Epithelial cell of proximal tubule (primary cell): ENCODE measurements around the gene SLC25A42. TPM values are rescaled to one million over a fixed set of nuclear protein-coding genes. Genes with fewer than 3 reads are reported as not detected.
A peak's percentile ranks its signal among the peaks of the same experiment; 100 is the strongest.

ENCODE experiments used
- DNase-seq: peaks from one replicate; pipeline ENCODE4 v3.0.0-alpha.2; 2011; ENCODE audit warnings: low read depth
- H3K4me3 ChIP-seq: 2 replicates; pipeline ENCODE4 v1.5.1; 2011; ENCODE audit warnings: low read depth, mild to moderate bottlenecking, low read length
- CTCF ChIP-seq: conservative IDR thresholded peaks from 2 replicates; pipeline ENCODE4 v1.5.1; 2012; ENCODE audit warnings: low read depth, mild to moderate bottlenecking, low read length
- total RNA-seq: library from RNA; depleted of rRNA; stranded (reverse); fragments of >200 nt; gene quantifications from 2 replicates; pipeline ENCODE4 v1.2.3, GENCODE V29; 2015

Gene SLC25A42
- total RNA-seq, 1 donor from 2014 or later = 2.9 TPM

- DNase-seq = no peak
- no peak overlapping the region for H3K4me3 ChIP-seq
- no peak for TF ChIP-seq CTCF
Observed at GRCh38 chr19:19111967-19112580, 48.3 kb downstream of the SLC25A42 start.

- H3K4me3 ChIP-seq = no peak overlapping the region
- TF ChIP-seq CTCF = peak; percentile 36
- no peak for DNase-seq
Observed at GRCh38 chr19:19113040-19113626, 49.3 kb downstream of the SLC25A42 start.

GRCh38 chr19:19115954-19116353 is 52.2 kb downstream of the SLC25A42 start:
- DNase-seq = no peak
- H3K4me3 ChIP-seq = no peak overlapping the region
- peak; percentile 85 for TF ChIP-seq CTCF

GRCh38 chr19:19119325-19120237 is 55.8 kb downstream of the SLC25A42 start:
- DNase-seq = no peak
- TF ChIP-seq CTCF = no peak
- no peak overlapping the region for H3K4me3 ChIP-seq

GRCh38 chr19:19120308-19121231 is 56.8 kb downstream of the SLC25A42 start:
- DNase-seq = no peak
- no peak for TF ChIP-seq CTCF
- no peak overlapping the region for H3K4me3 ChIP-seq

GRCh38 chr19:19121371-19121770 is 57.6 kb downstream of the SLC25A42 start:
- no peak for TF ChIP-seq CTCF
- H3K4me3 ChIP-seq = no peak overlapping the region
- DNase-seq = no peak
